Ascending aorta (tissue), 2 donors: ENCODE data around the gene RRAS. TPM values are rescaled to one million over a fixed set of nuclear protein-coding genes. Genes with fewer than 3 reads are reported as not detected.

Experiments used
- DNase-seq, 2 donors: peaks; one replicate each; pipeline ENCODE4 v3.0.0-alpha.2; 2019; ENCODE audit warnings: low spot score in 2 of 2
- H3K27ac ChIP-seq, 2 donors: fragments of 200-600 bp; sonication (generic); one replicate each; pipeline ENCODE4 v1.5.1; 2016 to 2017; ENCODE audit warnings: mild to moderate bottlenecking in 1 of 2
- H3K27me3 ChIP-seq: fragments of 200-600 bp; sonication (generic); one replicate; pipeline ENCODE4 v1.5.1; 2017
- H3K36me3 ChIP-seq, 2 donors: fragments of 200-600 bp; sonication (generic); one replicate each; pipeline ENCODE4 v1.5.1; 2016
- H3K4me1 ChIP-seq, 2 donors: fragments of 200-600 bp; sonication (generic); one replicate each; pipeline ENCODE4 v1.5.1; 2016 to 2017; ENCODE audit warnings: mild to moderate bottlenecking in 1 of 2
- H3K4me3 ChIP-seq, 2 donors: fragments of 200-600 bp; sonication (generic); one replicate each; pipeline ENCODE4 v1.5.1; 2016 to 2017; ENCODE audit warnings: mild to moderate bottlenecking in 1 of 2
- H3K9me3 ChIP-seq, 2 donors: fragments of 200-600 bp; sonication (generic); one replicate each; pipeline ENCODE4 v1.5.1; 2016
- intact Hi-C: fragments of 100-400 bp; cut with DNase I; formaldehyde crosslinking; loops from one replicate; pipeline ENCODE4 v1.15.1; 2023
- total RNA-seq: library from RNA; depleted of rRNA; stranded (reverse); fragments of >200 nt; gene quantifications from one replicate; pipeline ENCODE4 v1.1.0, GENCODE V29; 2016
- TF ChIP-seq, protein P1 (sequence below), 3 experiments: fragments of 200-600 bp in 2 of 3; fragments of 450-650 bp in 1 of 3; sonication (generic) in 2 of 3; IDR thresholded peaks; one replicate each; pipeline ENCODE4 v1.5.1; 2016 to 2019; ENCODE audit warnings: antibody characterized with exemption in 3 of 3, mild to moderate bottlenecking in 1 of 3, moderate library complexity in 1 of 3

RRAS gene
- 161 TPM for total RNA-seq

DNA sequence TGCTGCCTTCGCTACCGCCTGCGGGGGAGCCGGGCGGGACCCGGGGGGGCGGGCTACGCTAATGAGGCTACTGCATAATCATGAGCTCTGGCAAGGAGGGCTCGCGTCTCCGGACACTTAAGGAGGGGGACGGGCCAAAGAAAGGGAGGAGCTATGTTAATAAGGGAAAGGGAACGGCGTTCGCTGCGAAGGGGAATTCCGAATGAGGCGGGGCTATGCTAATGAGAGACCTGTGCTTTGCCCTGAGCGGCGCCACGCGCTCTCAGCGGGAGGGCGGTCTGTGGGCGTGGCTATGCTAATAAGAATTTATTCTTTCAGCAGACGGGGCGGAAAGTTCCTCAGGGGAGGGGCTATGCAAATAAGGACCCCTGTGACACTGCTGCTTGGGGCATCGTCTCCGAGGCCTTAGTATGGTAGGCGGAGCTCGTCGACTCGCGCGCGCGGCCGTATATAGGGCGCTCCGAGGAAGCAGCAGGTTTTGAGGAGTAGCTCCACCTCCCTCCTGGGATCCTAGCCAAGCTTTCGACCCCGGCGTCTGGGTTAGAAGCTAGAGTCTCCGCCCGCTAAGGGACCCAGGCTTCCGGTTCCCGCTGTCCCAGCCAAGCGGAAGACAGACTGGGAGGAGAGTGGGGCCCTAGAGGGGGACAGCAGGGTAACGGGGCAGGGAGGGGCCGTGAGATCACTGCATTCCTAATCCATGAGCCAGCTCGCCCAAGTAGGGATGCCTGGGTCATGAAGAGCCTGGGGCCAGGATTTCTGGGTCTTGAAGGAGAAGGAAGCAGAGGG is at the start of gene RRAS:
RRAS (minus strand) TSS at position 31 of the 786 bp plus-strand sequence. CDS start 45 bp downstream, outside the sequence.
- Histone ChIP-seq H3K4me1 (peaks cover 20 to 24% of the 10 kb centered on the region in 2 donors), H3K27ac (peak within 1 kb of the TSS; percentile 99 to 100), H3K36me3 (peaks cover 20% of the 10 kb centered on the region in 2 donors), H3K9me3 (no peaks in the 10 kb centered on the region), H3K27me3 (no peaks in the 10 kb centered on the region), H3K4me3 (peak within 1 kb of the TSS; percentile 80 to 87)
- intact Hi-C loops: loop anchor here (1.0 to 5.0 kb wide), 5 partner anchors 37 to 236 kb away; partner anchors contain the start of genes AKT1S1, PRMT1, RPS11 and TBC1D17
- TF ChIP-seq, protein P1, sequence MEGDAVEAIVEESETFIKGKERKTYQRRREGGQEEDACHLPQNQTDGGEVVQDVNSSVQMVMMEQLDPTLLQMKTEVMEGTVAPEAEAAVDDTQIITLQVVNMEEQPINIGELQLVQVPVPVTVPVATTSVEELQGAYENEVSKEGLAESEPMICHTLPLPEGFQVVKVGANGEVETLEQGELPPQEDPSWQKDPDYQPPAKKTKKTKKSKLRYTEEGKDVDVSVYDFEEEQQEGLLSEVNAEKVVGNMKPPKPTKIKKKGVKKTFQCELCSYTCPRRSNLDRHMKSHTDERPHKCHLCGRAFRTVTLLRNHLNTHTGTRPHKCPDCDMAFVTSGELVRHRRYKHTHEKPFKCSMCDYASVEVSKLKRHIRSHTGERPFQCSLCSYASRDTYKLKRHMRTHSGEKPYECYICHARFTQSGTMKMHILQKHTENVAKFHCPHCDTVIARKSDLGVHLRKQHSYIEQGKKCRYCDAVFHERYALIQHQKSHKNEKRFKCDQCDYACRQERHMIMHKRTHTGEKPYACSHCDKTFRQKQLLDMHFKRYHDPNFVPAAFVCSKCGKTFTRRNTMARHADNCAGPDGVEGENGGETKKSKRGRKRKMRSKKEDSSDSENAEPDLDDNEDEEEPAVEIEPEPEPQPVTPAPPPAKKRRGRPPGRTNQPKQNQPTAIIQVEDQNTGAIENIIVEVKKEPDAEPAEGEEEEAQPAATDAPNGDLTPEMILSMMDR (IDR thresholded peaks at IDR 0.05): no peak
- peak; percentile 99 to 100 for DNase-seq

DNA sequence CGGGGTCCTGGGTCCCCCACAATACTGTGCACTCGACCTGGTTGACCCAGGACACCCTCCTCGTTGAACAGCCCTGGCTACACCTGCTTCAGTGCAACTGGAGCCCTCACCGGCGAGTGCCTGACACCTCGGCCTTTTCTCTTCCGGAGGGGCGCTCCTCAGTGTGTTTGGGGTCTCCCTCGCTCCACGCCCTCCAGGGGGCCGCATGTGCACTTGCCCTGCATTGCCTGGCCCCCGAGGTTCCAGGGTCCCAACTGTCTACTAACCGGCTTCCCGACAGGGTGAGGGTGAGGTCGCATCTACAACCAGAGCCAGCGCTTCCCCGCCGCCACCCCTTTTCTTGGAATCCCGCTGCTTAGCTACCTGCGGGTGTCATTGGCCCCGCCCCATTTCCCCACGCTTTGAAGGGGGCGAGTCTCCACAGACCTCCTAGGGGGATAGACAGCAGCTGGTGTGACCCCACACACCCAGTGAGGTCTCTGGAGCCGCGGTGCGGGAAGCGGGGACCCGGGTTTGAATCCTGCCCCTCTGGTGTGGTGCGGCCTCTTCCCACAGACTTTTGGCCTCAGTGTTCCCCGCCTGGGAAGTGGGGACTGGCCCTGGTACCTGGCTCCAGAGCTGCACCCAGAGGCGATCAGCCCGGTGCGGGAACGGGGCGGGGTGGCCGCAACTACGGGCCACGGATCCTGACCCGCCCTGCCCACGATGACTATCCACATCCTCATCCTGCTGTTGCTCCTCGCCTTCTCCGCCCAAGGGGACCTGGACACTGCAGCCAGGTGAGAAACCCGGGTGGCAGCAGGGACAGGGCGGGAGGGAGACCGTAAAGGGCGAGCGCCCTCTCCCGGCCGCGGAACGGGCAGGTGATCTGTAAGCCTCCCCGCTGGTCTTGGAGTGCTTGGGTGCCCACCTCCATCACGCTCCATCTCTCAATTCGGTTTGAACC is 49.5 kb upstream of the RRAS start, which contains the start of gene ADM5:
ADM5 (plus strand) TSS at position 462 of the 946 bp plus-strand sequence; CDS start at position 706, 244 bp downstream.
- intact Hi-C loops: no loop called here
- Histone ChIP-seq H3K27me3 (no peaks in the 10 kb centered on the region), H3K4me1 (peaks cover 0 to 17% of the 10 kb centered on the region in 2 donors), H3K4me3 (peak within 1 kb of the TSS; percentile 46 to 65), H3K27ac (no peak within 1 kb of the TSS), H3K9me3 (no peaks in the 10 kb centered on the region), H3K36me3 (peaks cover 21 to 37% of the 10 kb centered on the region in 2 donors)
- TF ChIP-seq, protein P1 (IDR thresholded peaks at IDR 0.05): peak; percentile 33 to 53 (median 34)
- no peak for DNase-seq

DNA sequence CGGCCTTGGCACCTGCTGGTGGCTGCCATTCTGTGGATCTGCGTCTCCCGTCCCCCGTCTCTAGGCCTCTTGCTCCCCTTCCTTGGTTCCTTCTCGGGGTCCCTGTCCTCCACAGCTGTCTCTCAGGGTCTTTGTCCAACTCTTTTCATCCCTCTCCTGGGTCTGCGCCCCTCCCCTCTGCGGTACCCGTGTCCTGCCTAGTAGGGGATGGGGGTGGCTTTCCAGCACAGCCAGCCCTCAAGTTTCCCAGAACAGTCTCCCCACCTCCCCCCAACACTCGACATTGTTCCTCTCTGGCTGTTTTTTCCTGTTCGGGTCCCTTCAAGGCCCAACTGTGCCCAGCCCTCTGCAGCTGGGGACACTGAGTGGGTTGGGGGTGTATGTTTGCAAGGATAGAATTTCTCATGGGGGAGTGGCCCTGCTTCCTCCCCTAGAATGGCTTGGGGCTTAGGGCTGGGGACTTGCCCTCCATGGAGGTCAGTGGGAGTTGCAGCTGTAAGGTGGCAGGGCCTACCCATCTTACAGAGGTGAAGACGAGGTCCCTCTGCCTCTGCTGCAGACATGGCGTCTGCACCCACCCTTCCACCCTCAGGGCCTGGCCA is 48.7 kb upstream of the RRAS start:
- Histone ChIP-seq H3K4me3 (peak overlapping the region in 1 of 2 donors; percentile 65), H3K27ac (no peak overlapping the region)

DNA sequence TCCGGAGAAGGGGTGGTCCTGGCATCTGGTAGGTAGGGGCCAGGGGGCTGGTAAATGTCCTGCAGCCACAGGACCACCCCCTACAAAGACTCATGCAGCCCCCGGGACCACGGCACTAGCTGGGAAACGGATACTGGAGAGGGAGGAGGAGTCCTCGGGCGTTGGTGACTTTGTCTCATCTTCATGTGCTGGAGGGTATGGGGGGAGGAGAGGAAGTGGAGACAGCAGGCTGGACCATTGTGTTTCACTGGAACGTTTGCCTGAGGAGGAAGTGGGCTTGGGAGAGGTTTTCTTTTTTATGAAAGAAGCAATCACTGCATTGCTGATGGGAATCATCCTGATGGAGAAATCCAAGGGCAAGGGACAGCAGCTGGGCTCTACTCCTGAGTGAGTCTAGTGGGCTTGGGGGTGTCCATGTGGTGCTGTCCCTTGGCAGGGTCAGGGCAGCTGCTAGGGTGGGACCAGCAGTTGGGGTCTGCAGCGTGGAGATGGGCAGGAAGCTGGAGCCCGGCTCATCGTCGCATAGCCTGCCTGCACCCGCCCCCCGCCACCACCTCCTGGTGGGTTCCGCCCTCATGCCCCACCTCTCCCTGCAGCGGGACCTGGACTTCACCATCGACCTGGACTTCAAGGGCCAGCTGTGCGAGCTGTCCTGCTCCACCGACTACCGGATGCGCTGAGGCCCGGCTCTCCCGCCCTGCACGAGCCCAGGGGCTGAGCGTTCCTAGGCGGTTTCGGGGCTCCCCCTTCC is 47.8 kb upstream of the RRAS start:
- H3K27ac ChIP-seq: no peak overlapping the region
- intact Hi-C loops: no loop called here
- no peaks in the 10 kb centered on the region for H3K27me3 ChIP-seq
- H3K36me3 ChIP-seq: peaks cover 37 to 53% of the 10 kb centered on the region in 2 donors
- TF ChIP-seq, protein P1 (IDR thresholded peaks at IDR 0.05): no peak
- no peaks in the 10 kb centered on the region for H3K9me3 ChIP-seq
- no peak overlapping the region for H3K4me3 ChIP-seq
- no peak for DNase-seq
- peaks cover 0 to 17% of the 10 kb centered on the region in 2 donors for H3K4me1 ChIP-seq

More for the DNA sequence above, 48.7 kb upstream of the RRAS start:
- H3K4me1 ChIP-seq: peaks cover 0 to 17% of the 10 kb centered on the region in 2 donors
- no peaks in the 10 kb centered on the region for H3K9me3 ChIP-seq
- H3K27me3 ChIP-seq: no peaks in the 10 kb centered on the region
- H3K36me3 ChIP-seq: peaks cover 29 to 44% of the 10 kb centered on the region in 2 donors
- no peak for DNase-seq
- TF ChIP-seq, protein P1 (IDR thresholded peaks at IDR 0.05): no peak
- intact Hi-C loops: no loop called here
